ENCODE measurements around the gene TAS2R14.

TAS2R14 gene

GRCh38 chr12:10939163-10939562, at the start of gene TAS2R14:
TAS2R14 (minus strand) TSS chr12:10939263; CDS start chr12:10939207, 56 bp downstream.
- no peaks in the 10 kb centered on the region for H3K4me1 ChIP-seq (ENCODE audit: insufficient read depth, low read length)
- H3K27ac ChIP-seq (ENCODE audit: low read depth, low read length): no peak within 1 kb of the TSS
- H3K27me3 ChIP-seq (ENCODE audit: control insufficient read depth in 1 of 2, insufficient read depth in 2 of 2, low read length in 2 of 2): no peaks in the 10 kb centered on the region
- H3K36me3 ChIP-seq (ENCODE audit: insufficient read depth, low read length): no peaks in the 10 kb centered on the region
- H3K9ac ChIP-seq (ENCODE audit: low read length): no peak within 1 kb of the TSS
- H3K4me3 ChIP-seq (ENCODE audit: low read depth in 1 of 2, low read length in 2 of 2): no peak within 1 kb of the TSS
- no peaks in the 10 kb centered on the region for H3K9me3 ChIP-seq (ENCODE audit: low read length)

- no peaks in the 10 kb centered on the region for H3K9me3 ChIP-seq (ENCODE audit: low read length)
- no peak within 1 kb of the TSS for H3K9ac ChIP-seq (ENCODE audit: low read length)
- no peak within 1 kb of the TSS for H3K27ac ChIP-seq (ENCODE audit: low read depth, low read length)
- no peaks in the 10 kb centered on the region for H3K4me1 ChIP-seq (ENCODE audit: insufficient read depth, low read length)
- no peaks in the 10 kb centered on the region for H3K36me3 ChIP-seq (ENCODE audit: insufficient read depth, low read length)
- no peaks in the 10 kb centered on the region for H3K27me3 ChIP-seq (ENCODE audit: control insufficient read depth in 1 of 2, insufficient read depth in 2 of 2, low read length in 2 of 2)
- no peak within 1 kb of the TSS for H3K4me3 ChIP-seq (ENCODE audit: low read depth in 1 of 2, low read length in 2 of 2)
Measured at GRCh38 chr12:10986812-10987211, 47.7 kb upstream of the TAS2R14 start, which contains the start of gene TAS2R50. TAS2R50 (minus strand) TSS chr12:10986912; CDS start chr12:10986860, 52 bp downstream.

GRCh38 chr12:10982244-10982643, 43.2 kb upstream of the TAS2R14 start:
- Histone ChIP-seq H3K27ac (ENCODE audit: low read depth, low read length) (no peak overlapping the region), H3K27me3 (ENCODE audit: control insufficient read depth in 1 of 2, insufficient read depth in 2 of 2, low read length in 2 of 2) (no peaks in the 10 kb centered on the region), H3K9ac (ENCODE audit: low read length) (no peak overlapping the region), H3K9me3 (ENCODE audit: low read length) (no peaks in the 10 kb centered on the region), H3K4me1 (ENCODE audit: insufficient read depth, low read length) (no peaks in the 10 kb centered on the region), H3K36me3 (ENCODE audit: insufficient read depth, low read length) (no peaks in the 10 kb centered on the region), H3K4me3 (ENCODE audit: low read depth in 1 of 2, low read length in 2 of 2) (no peak overlapping the region)

- no peaks in the 10 kb centered on the region for H3K27me3 ChIP-seq (ENCODE audit: control insufficient read depth in 1 of 2, insufficient read depth in 2 of 2, low read length in 2 of 2)
- H3K4me3 ChIP-seq (ENCODE audit: low read depth in 1 of 2, low read length in 2 of 2): no peak overlapping the region
- no peak overlapping the region for H3K27ac ChIP-seq (ENCODE audit: low read depth, low read length)
- no peaks in the 10 kb centered on the region for H3K9me3 ChIP-seq (ENCODE audit: low read length)
- H3K36me3 ChIP-seq (ENCODE audit: insufficient read depth, low read length): no peaks in the 10 kb centered on the region
- H3K9ac ChIP-seq (ENCODE audit: low read length): no peak overlapping the region
- H3K4me1 ChIP-seq (ENCODE audit: insufficient read depth, low read length): no peaks in the 10 kb centered on the region
Measured at GRCh38 chr12:10974965-10975364, 35.9 kb upstream of the TAS2R14 start.

- no peaks in the 10 kb centered on the region for H3K9me3 ChIP-seq (ENCODE audit: low read length)
- no peak overlapping the region for H3K9ac ChIP-seq (ENCODE audit: low read length)
- no peaks in the 10 kb centered on the region for H3K4me1 ChIP-seq (ENCODE audit: insufficient read depth, low read length)
- no peaks in the 10 kb centered on the region for H3K36me3 ChIP-seq (ENCODE audit: insufficient read depth, low read length)
- H3K27ac ChIP-seq (ENCODE audit: low read depth, low read length): no peak overlapping the region
- H3K4me3 ChIP-seq (ENCODE audit: low read depth in 1 of 2, low read length in 2 of 2): no peak overlapping the region
- no peaks in the 10 kb centered on the region for H3K27me3 ChIP-seq (ENCODE audit: control insufficient read depth in 1 of 2, insufficient read depth in 2 of 2, low read length in 2 of 2)
Measured at GRCh38 chr12:10968765-10969456, 29.8 kb upstream of the TAS2R14 start.

GRCh38 chr12:10967409-10967808, 28.3 kb upstream of the TAS2R14 start:
- Histone ChIP-seq H3K27me3 (ENCODE audit: control insufficient read depth in 1 of 2, insufficient read depth in 2 of 2, low read length in 2 of 2) (no peaks in the 10 kb centered on the region), H3K4me3 (ENCODE audit: low read depth in 1 of 2, low read length in 2 of 2) (no peak overlapping the region), H3K9ac (ENCODE audit: low read length) (no peak overlapping the region), H3K36me3 (ENCODE audit: insufficient read depth, low read length) (no peaks in the 10 kb centered on the region), H3K27ac (ENCODE audit: low read depth, low read length) (no peak overlapping the region), H3K4me1 (ENCODE audit: insufficient read depth, low read length) (no peaks in the 10 kb centered on the region), H3K9me3 (ENCODE audit: low read length) (no peaks in the 10 kb centered on the region)

GRCh38 chr12:10966314-10966713, 27.3 kb upstream of the TAS2R14 start:
- Histone ChIP-seq H3K4me1 (ENCODE audit: insufficient read depth, low read length) (no peaks in the 10 kb centered on the region), H3K9ac (ENCODE audit: low read length) (no peak overlapping the region), H3K27ac (ENCODE audit: low read depth, low read length) (no peak overlapping the region), H3K4me3 (ENCODE audit: low read depth in 1 of 2, low read length in 2 of 2) (no peak overlapping the region), H3K36me3 (ENCODE audit: insufficient read depth, low read length) (no peaks in the 10 kb centered on the region), H3K27me3 (ENCODE audit: control insufficient read depth in 1 of 2, insufficient read depth in 2 of 2, low read length in 2 of 2) (no peaks in the 10 kb centered on the region), H3K9me3 (ENCODE audit: low read length) (no peaks in the 10 kb centered on the region)

- H3K9me3 ChIP-seq (ENCODE audit: low read length): no peaks in the 10 kb centered on the region
- no peaks in the 10 kb centered on the region for H3K4me1 ChIP-seq (ENCODE audit: insufficient read depth, low read length)
Measured at GRCh38 chr12:10965476-10965875, 26.4 kb upstream of the TAS2R14 start.

GRCh38 chr12:10960211-10960610, 21.1 kb upstream of the TAS2R14 start:
- H3K9me3 ChIP-seq (ENCODE audit: low read length): no peaks in the 10 kb centered on the region
- no peaks in the 10 kb centered on the region for H3K36me3 ChIP-seq (ENCODE audit: insufficient read depth, low read length)
- H3K9ac ChIP-seq (ENCODE audit: low read length): no peak overlapping the region
- H3K27me3 ChIP-seq (ENCODE audit: control insufficient read depth in 1 of 2, insufficient read depth in 2 of 2, low read length in 2 of 2): no peaks in the 10 kb centered on the region
- H3K4me1 ChIP-seq (ENCODE audit: insufficient read depth, low read length): no peaks in the 10 kb centered on the region
- H3K4me3 ChIP-seq (ENCODE audit: low read depth in 1 of 2, low read length in 2 of 2): no peak overlapping the region
- no peak overlapping the region for H3K27ac ChIP-seq (ENCODE audit: low read depth, low read length)

More at GRCh38 chr12:10965476-10965875, 26.4 kb upstream of the TAS2R14 start:
- H3K27me3 ChIP-seq (ENCODE audit: control insufficient read depth in 1 of 2, insufficient read depth in 2 of 2, low read length in 2 of 2): no peaks in the 10 kb centered on the region
- H3K4me3 ChIP-seq (ENCODE audit: low read depth in 1 of 2, low read length in 2 of 2): no peak overlapping the region
- no peaks in the 10 kb centered on the region for H3K36me3 ChIP-seq (ENCODE audit: insufficient read depth, low read length)
- no peak overlapping the region for H3K9ac ChIP-seq (ENCODE audit: low read length)
- no peak overlapping the region for H3K27ac ChIP-seq (ENCODE audit: low read depth, low read length)

GRCh38 chr12:10959804-10960203, 20.7 kb upstream of the TAS2R14 start:
- H3K27ac ChIP-seq (ENCODE audit: low read depth, low read length): no peak overlapping the region
- no peak overlapping the region for H3K9ac ChIP-seq (ENCODE audit: low read length)
- no peaks in the 10 kb centered on the region for H3K27me3 ChIP-seq (ENCODE audit: control insufficient read depth in 1 of 2, insufficient read depth in 2 of 2, low read length in 2 of 2)
- no peaks in the 10 kb centered on the region for H3K4me1 ChIP-seq (ENCODE audit: insufficient read depth, low read length)
- H3K4me3 ChIP-seq (ENCODE audit: low read depth in 1 of 2, low read length in 2 of 2): no peak overlapping the region
- no peaks in the 10 kb centered on the region for H3K9me3 ChIP-seq (ENCODE audit: low read length)
- H3K36me3 ChIP-seq (ENCODE audit: insufficient read depth, low read length): no peaks in the 10 kb centered on the region

- H3K36me3 ChIP-seq (ENCODE audit: insufficient read depth, low read length): no peaks in the 10 kb centered on the region
- H3K9ac ChIP-seq (ENCODE audit: low read length): no peak overlapping the region
- no peak overlapping the region for H3K27ac ChIP-seq (ENCODE audit: low read depth, low read length)
- no peaks in the 10 kb centered on the region for H3K27me3 ChIP-seq (ENCODE audit: control insufficient read depth in 1 of 2, insufficient read depth in 2 of 2, low read length in 2 of 2)
- no peaks in the 10 kb centered on the region for H3K4me1 ChIP-seq (ENCODE audit: insufficient read depth, low read length)
- H3K4me3 ChIP-seq (ENCODE audit: low read depth in 1 of 2, low read length in 2 of 2): no peak overlapping the region
- no peaks in the 10 kb centered on the region for H3K9me3 ChIP-seq (ENCODE audit: low read length)
Measured at GRCh38 chr12:10957741-10958140, 18.7 kb upstream of the TAS2R14 start.

GRCh38 chr12:10956085-10956484, 17.0 kb upstream of the TAS2R14 start:
- no peak overlapping the region for H3K9ac ChIP-seq (ENCODE audit: low read length)
- H3K9me3 ChIP-seq (ENCODE audit: low read length): no peaks in the 10 kb centered on the region
- no peak overlapping the region for H3K27ac ChIP-seq (ENCODE audit: low read depth, low read length)
- H3K4me3 ChIP-seq (ENCODE audit: low read depth in 1 of 2, low read length in 2 of 2): no peak overlapping the region
- H3K27me3 ChIP-seq (ENCODE audit: control insufficient read depth in 1 of 2, insufficient read depth in 2 of 2, low read length in 2 of 2): no peaks in the 10 kb centered on the region
- H3K36me3 ChIP-seq (ENCODE audit: insufficient read depth, low read length): no peaks in the 10 kb centered on the region
- no peaks in the 10 kb centered on the region for H3K4me1 ChIP-seq (ENCODE audit: insufficient read depth, low read length)
